ENCODE data around the gene SHISAL1.

GRCh38 chr22:44204739-44205515 lies 107.8 kb downstream of the SHISAL1 start:
- no peak for TF ChIP-seq CTCF (IDR thresholded peaks at IDR 0.05)
- no peak for TF ChIP-seq POLR2A (IDR thresholded peaks at IDR 0.05)
